Keratinocyte (primary cell): ENCODE data around the gene DSTN. TPM values are rescaled to one million over a fixed set of nuclear protein-coding genes. Genes with fewer than 3 reads are reported as not detected.
A peak's percentile ranks its signal among the peaks of the same experiment; 100 is the strongest.

Experiments used
- DNase-seq: peaks from one replicate; pipeline ENCODE4 v3.0.0-alpha.2; 2011; ENCODE audit warnings: low read depth, missing footprints, low spot score
- FAIRE-seq: peaks from 2 replicates; lab custom pipeline; 2011; peaks lifted over from hg19 to GRCh38; lab: Jason Lieb, UNC
- H2AFZ ChIP-seq: 2 replicates; pipeline ENCODE4 v1.6.0; 2012; ENCODE audit warnings: low read length, control low read depth, inconsistent platforms; ENCODE audit not compliant: control insufficient read depth
- H3K27ac ChIP-seq: 2 replicates; pipeline ENCODE4 v1.5.1; 2011; ENCODE audit warnings: low read length; ENCODE audit not compliant: control insufficient read depth, insufficient read depth
- H3K27me3 ChIP-seq: 3 replicates; pipeline ENCODE4 v1.6.0; 2011; ENCODE audit warnings: low read length; ENCODE audit not compliant: control insufficient read depth, insufficient read depth; ENCODE audit errors: extremely low read depth
- H3K36me3 ChIP-seq, 2 experiments: 2 replicates in 1 of 2; 3 replicates in 1 of 2; pipeline ENCODE4 v1.5.1; 2011; ENCODE audit warnings: low read length in 2 of 2, mild to moderate bottlenecking in 1 of 2; ENCODE audit not compliant: control insufficient read depth in 2 of 2, insufficient read depth in 2 of 2; ENCODE audit errors: extremely low read depth in 1 of 2
- H3K4me1 ChIP-seq: 3 replicates; pipeline ENCODE4 v1.5.1; 2011; ENCODE audit warnings: low read length; ENCODE audit not compliant: control insufficient read depth, insufficient read depth; ENCODE audit errors: extremely low read depth
- H3K4me2 ChIP-seq: 3 replicates; pipeline ENCODE4 v1.6.0; 2011; ENCODE audit warnings: low read depth, low read length; ENCODE audit not compliant: control insufficient read depth, insufficient read depth; ENCODE audit errors: extremely low read depth
- H3K4me3 ChIP-seq, 3 experiments: fragments of 200-600 bp in 1 of 3; sonication (generic) in 1 of 3; 2 replicates in 2 of 3; 3 replicates in 1 of 3; pipeline ENCODE4 v1.5.1; 2011 to 2016; ENCODE audit warnings: low read length in 3 of 3, mild to moderate bottlenecking in 3 of 3, control low read depth in 2 of 3, inconsistent platforms in 1 of 3, low read depth in 1 of 3, mixed read lengths in 1 of 3, mixed run types in 1 of 3, moderate library complexity in 1 of 3; ENCODE audit not compliant: control insufficient read depth in 2 of 3, insufficient read depth in 2 of 3; ENCODE audit errors: extremely low read depth in 1 of 3
- H3K79me2 ChIP-seq: 2 replicates; pipeline ENCODE4 v1.6.0; 2012; ENCODE audit warnings: low read length; ENCODE audit not compliant: control insufficient read depth, insufficient read depth
- H3K9ac ChIP-seq: 3 replicates; pipeline ENCODE4 v1.6.0; 2011; ENCODE audit warnings: low read length; ENCODE audit not compliant: control insufficient read depth, insufficient read depth; ENCODE audit errors: extremely low read depth
- H3K9me1 ChIP-seq: 3 replicates; pipeline ENCODE4 v1.6.0; 2011; ENCODE audit warnings: low read length; ENCODE audit not compliant: control insufficient read depth, insufficient read depth; ENCODE audit errors: extremely low read depth
- H3K9me3 ChIP-seq: 2 replicates; pipeline ENCODE4 v1.5.1; 2012; ENCODE audit warnings: low read depth, low read length; ENCODE audit not compliant: control insufficient read depth
- H4K20me1 ChIP-seq: 3 replicates; pipeline ENCODE4 v1.6.0; 2011; ENCODE audit warnings: low read length; ENCODE audit not compliant: control insufficient read depth, insufficient read depth; ENCODE audit errors: extremely low read depth
- EZH2 ChIP-seq: IDR thresholded peaks from one replicate; pipeline ENCODE4 v1.6.1; 2012; ENCODE audit warnings: inconsistent platforms, mild to moderate bottlenecking, low read length, moderate library complexity
- dilution Hi-C: fragments of 300-500 bp; cut with MboI; formaldehyde crosslinking; loops from one replicate; pipeline ENCODE4 v1.7.0; 2020; ENCODE audit warnings: low sequenced_read_pairs; ENCODE audit not compliant: extremely low pct_ligation_motif_present
- polyA plus RNA-seq, 5 experiments: library from polyadenylated mRNA; depleted of rRNA in 3 of 5; stranded (reverse) in 3 of 5; stranded (forward) in 1 of 5; unstranded in 1 of 5; fragments of >200 nt; gene quantifications; 1 replicate in 1 of 5; 2 replicates in 3 of 5; 3 replicates in 1 of 5; pipeline versions ENCODE4 v1.2.1 to v1.2.3, GENCODE V29; 2011 to 2012; ENCODE audit warnings: missing spikeins in 2 of 5, low read depth in 1 of 5, low replicate concordance in 1 of 5
- TF ChIP-seq, protein P1 (sequence below), 3 experiments: IDR thresholded peaks in 1 of 3; conservative IDR thresholded peaks in 1 of 3; optimal IDR thresholded peaks in 1 of 3; 2 replicates in 2 of 3; 3 replicates in 1 of 3; pipeline versions ENCODE3 to v1.5.1; 2011; ENCODE audit warnings: low read length in 3 of 3, mild to moderate bottlenecking in 3 of 3, moderate library complexity in 2 of 3, control low read depth in 1 of 3, inconsistent platforms in 1 of 3; ENCODE audit not compliant: insufficient read depth in 2 of 3; ENCODE audit errors: extremely low read depth in 1 of 3

DSTN gene
- polyA plus RNA-seq, 1 donor (not counting 4 experiments of a cell fraction or from before 2014, with no cell fraction given), result 288 TPM

DNA sequence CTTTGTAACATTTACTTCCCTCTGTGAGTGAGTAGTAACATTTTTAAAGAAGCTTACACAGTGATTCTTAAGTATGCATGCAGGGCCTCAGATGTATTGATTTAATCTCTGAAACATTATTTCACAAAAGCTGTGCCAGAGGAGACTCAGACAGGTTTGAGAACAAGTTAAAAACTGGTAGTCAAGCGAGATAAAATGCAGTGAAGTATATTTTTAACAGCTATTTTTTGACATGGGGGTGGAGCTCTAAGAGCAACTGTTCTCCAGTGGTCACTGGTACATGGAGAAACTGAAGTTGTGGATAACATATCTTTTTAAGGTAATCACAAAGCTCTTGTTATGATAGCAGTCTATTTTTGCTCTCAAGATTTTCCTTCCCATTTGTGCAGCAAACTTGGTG lies 20.4 kb downstream of the DSTN start:
- peaks cover 22% of the 10 kb centered on the region for H4K20me1 ChIP-seq
- TF ChIP-seq EZH2, result no peak
- TF ChIP-seq, protein P1, sequence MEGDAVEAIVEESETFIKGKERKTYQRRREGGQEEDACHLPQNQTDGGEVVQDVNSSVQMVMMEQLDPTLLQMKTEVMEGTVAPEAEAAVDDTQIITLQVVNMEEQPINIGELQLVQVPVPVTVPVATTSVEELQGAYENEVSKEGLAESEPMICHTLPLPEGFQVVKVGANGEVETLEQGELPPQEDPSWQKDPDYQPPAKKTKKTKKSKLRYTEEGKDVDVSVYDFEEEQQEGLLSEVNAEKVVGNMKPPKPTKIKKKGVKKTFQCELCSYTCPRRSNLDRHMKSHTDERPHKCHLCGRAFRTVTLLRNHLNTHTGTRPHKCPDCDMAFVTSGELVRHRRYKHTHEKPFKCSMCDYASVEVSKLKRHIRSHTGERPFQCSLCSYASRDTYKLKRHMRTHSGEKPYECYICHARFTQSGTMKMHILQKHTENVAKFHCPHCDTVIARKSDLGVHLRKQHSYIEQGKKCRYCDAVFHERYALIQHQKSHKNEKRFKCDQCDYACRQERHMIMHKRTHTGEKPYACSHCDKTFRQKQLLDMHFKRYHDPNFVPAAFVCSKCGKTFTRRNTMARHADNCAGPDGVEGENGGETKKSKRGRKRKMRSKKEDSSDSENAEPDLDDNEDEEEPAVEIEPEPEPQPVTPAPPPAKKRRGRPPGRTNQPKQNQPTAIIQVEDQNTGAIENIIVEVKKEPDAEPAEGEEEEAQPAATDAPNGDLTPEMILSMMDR (optimal IDR thresholded peaks at IDR 0.05 in 1 of 3, IDR thresholded peaks at IDR 0.05 in 1 of 3, conservative IDR thresholded peaks at IDR 0.05 in 1 of 3; ENCODE audit: extremely low read depth in 1 of 3, insufficient read depth in 2 of 3, low read length in 3 of 3), result no peak
- no peak for FAIRE-seq
- H3K9ac ChIP-seq, result no peak overlapping the region
- no peak for DNase-seq
- H3K4me2 ChIP-seq, result no peak overlapping the region
- H2AFZ ChIP-seq, result no peak overlapping the region
- H3K4me3 ChIP-seq, result no peak overlapping the region
- dilution Hi-C loops, result loop anchor here (5.0 kb wide), 1 partner anchor 48 kb away; no protein-coding TSS in a partner anchor
- peaks cover 5% of the 10 kb centered on the region for H3K9me1 ChIP-seq
- H3K79me2 ChIP-seq, result peaks cover 99% of the 10 kb centered on the region
- peaks cover 0 to 5% of the 10 kb centered on the region in 2 experiments for H3K36me3 ChIP-seq
- H3K4me1 ChIP-seq, result peaks cover 22% of the 10 kb centered on the region
- H3K9me3 ChIP-seq, result no peaks in the 10 kb centered on the region
- H3K27me3 ChIP-seq, result no peaks in the 10 kb centered on the region
- H3K27ac ChIP-seq, result no peak overlapping the region

DNA sequence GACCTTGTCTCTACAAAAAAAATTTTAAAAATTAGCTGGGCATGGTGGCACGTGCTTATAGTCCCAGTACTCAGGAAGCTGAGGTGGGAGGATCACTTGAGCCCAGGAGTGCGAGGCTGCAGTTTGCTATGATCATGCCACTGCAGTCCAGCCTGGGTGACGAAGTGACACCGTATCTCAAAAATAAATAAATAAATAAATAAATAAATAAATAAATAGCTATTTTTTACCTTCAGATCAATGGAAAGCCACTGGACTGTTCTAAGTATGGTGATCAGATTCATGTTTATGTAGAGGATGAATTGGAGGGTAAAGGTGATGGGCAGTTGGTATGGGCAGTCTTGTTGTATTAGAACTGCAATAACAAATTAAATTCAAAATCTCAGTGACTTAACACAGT lies 24.0 kb downstream of the DSTN start:
- Histone ChIP-seq H3K27me3 (no peaks in the 10 kb centered on the region), H3K79me2 (peaks cover 100% of the 10 kb centered on the region), H3K9ac (no peak overlapping the region), H3K36me3 (peaks cover 0 to 2% of the 10 kb centered on the region in 2 experiments), H3K4me3 (no peak overlapping the region), H3K4me2 (peak overlapping the region; percentile 36), H3K4me1 (peaks cover 22% of the 10 kb centered on the region), H3K9me1 (peaks cover 8% of the 10 kb centered on the region), H3K9me3 (no peaks in the 10 kb centered on the region), H4K20me1 (peaks cover 34% of the 10 kb centered on the region), H3K27ac (no peak overlapping the region), H2AFZ (no peak overlapping the region)
- TF ChIP-seq, protein P1 (optimal IDR thresholded peaks at IDR 0.05 in 1 of 3, IDR thresholded peaks at IDR 0.05 in 1 of 3, conservative IDR thresholded peaks at IDR 0.05 in 1 of 3; ENCODE audit: extremely low read depth in 1 of 3, insufficient read depth in 2 of 3, low read length in 3 of 3), result no peak
- no peak for TF ChIP-seq EZH2
- dilution Hi-C loops, result loop anchor here (5.0 kb wide), 1 partner anchor 52 kb away; no protein-coding TSS in a partner anchor
- DNase-seq (no peak), FAIRE-seq (no peak)
